ENCODE data around the gene TMCC1. TPM values are rescaled to one million over a fixed set of nuclear protein-coding genes. Genes with fewer than 3 reads are reported as not detected.
"Not testable (repeated sequence)": the region's sequence is repeated elsewhere in the genome, so short reads cannot be mapped to it uniquely, and the experiment has no call there.

Gene TMCC1
- total RNA-seq, 1 experiment from 2014 or later, result 11.1 TPM

GRCh38 chr3:129727707-129728106, 165.8 kb downstream of the TMCC1 start:
- peak; percentile 21 for DNase-seq (ENCODE audit: low spot score)

- peak; percentile 76 for DNase-seq (ENCODE audit: low spot score)
Observed at GRCh38 chr3:129723558-129724324, 169.8 kb downstream of the TMCC1 start.

DNA sequence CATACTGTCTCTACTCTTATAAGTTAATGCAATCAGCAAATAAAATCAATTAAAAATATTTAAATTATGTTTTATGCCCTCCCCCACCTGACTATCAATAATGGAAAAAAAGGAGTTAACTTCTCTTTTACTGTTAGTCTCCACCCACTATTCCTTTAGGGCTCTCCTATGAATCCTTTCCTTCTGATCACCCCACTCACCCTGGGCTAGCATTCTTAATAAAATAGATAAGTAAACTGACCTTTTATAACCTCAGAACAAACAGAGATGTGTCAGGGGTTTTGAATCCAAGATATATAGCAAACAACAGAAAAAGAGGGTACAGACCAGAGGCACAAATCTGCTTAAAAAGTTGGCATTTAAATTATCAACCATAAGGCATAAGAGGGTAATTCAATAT, 171.0 kb downstream of the TMCC1 start:
- no peak for DNase-seq (ENCODE audit: low spot score)

- DNase-seq (ENCODE audit: low spot score), result no peak
Observed at GRCh38 chr3:129718201-129718600, 175.3 kb downstream of the TMCC1 start.

GRCh38 chr3:129715854-129716253, 177.7 kb downstream of the TMCC1 start:
- no peak for DNase-seq (ENCODE audit: low spot score)

GRCh38 chr3:129708328-129708861, 185.1 kb downstream of the TMCC1 start:
- DNase-seq (ENCODE audit: low spot score), result no peak

DNA sequence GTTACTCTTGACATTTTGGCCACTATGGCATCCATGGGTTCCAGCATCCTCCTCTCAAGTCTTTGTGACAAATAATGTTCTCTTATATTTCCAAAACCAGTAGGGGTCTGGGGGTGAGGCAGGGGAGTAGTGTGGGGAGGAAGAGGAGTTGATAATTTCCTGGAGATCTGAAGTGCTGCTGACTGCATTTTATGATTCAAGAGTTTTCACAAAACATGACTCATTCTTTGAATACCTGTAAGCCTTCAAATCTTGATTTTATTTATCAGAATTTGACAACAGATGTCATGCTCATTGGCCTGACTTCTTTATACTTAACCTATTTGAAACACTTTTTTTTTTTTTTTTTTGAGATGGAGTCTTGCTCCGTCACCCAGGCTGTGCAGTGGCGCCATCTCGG, 188.2 kb downstream of the TMCC1 start:
- DNase-seq (ENCODE audit: low spot score), result no peak

- no peak for DNase-seq (ENCODE audit: low spot score)
Observed at GRCh38 chr3:129703913-129704312, 189.6 kb downstream of the TMCC1 start.

DNA sequence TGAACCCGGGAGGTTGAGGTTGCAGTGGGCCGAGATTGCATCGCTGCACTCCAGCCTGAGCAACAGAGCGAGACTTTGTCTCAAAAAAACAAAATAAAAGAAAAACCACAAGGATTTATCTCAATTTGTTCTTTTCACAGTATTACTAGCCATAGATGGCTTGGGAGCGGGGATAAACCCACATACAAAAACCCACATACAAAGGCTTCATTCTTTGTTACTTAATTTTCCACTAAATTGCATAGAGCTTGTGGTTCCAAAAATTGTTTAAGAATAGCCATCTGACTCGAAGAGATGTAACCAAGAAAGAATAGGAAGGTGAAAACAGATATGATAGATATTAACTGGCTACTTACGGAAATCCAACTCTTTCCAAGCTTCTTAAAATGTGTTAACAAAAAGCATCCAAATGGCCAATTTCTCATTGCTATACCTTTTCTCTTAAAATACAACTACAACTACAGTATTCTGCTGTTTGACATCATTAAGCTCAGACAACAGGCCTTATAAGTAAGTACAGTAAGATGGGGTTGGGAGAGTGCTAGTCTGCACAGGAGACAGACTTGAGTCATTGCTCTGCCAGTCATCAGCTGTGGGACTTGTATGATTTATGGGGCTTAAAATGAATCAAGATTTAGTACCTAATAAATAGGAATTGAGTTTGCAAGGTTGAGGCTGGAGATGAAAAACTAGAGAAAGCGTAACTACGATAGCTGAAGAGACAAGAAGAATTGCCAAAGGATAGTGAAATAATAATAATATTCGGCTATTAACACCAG, 190.4 kb downstream of the TMCC1 start:
- DNase-seq (ENCODE audit: low spot score), result no peak

- no peak for DNase-seq (ENCODE audit: low spot score)
Observed at GRCh38 chr3:129701161-129701560, 192.3 kb downstream of the TMCC1 start.

DNA sequence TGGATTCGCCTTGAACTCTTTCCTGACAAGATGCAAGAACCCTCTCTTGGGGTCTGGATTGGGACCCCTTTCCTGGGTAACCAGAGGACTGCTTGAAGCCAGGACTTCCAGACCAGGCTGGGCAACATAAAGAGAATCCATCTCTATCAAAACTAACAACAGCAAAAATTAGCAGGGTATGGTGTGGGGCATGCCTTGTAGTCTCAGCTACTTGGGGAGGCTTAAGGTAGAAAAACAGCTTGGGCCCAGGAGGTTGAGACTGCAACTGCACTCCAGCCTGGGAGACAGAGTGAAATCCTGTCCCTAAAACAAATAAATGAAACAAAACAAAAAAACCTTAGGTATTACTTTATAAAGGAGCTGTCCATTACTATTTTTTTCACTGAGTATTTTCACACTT, 193.9 kb downstream of the TMCC1 start:
- DNase-seq (ENCODE audit: low spot score), result no peak

GRCh38 chr3:129699199-129699598, 194.3 kb downstream of the TMCC1 start:
- no peak for DNase-seq (ENCODE audit: low spot score)

DNA sequence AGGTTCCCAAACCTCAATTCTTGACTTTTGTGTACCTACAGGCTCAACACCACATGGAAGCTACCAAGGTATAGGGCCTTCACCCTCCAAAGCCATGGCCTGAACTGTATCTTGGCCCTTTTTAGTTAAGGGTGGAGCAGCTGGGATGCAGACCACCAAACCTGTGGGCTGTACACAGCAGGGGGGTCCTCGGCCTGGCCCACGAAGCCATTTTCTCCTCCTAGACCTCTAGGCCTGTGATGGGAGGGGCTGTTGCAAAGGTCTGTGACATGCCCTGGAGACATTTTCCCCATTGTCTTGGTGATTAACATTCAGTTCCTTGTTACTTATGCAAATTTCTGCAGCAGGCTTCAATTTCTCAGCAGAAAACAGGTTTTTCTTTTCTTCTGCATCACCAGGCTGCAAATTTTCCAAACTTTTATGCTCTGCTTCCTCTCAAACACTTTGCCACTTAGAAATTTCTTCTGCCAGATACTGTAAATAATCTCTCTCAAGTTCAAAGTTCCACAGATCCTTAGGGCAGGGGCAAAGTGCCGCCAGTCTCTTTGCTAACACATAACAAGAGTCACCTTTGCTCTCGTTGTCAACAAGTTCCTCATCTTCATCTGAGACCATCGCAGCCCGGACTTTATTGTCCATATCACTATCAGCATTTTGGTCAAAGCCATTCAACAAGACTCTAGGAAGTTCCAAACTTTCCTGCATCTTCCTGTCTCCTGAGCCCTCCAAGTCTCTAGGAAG, 196.1 kb downstream of the TMCC1 start:
- no peak for DNase-seq (ENCODE audit: low spot score)

DNA sequence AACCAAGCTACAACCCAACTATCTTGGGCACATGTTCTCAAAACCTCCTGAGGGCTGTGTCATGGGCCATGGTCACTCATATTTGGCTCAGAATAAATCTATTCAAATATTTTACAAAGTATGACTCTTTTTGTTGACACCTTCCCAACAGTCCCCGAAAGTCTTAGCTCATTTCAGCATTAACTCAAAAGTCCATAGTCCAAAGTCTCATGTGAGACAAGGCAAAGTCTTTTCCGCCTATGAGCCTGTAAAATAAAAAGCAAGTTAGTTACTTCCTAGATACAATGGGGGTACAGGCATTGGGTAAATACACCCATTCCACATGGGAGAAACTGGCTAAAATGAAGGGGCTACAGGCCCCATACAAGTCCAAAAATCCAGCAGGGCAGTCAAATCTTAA, 197.1 kb downstream of the TMCC1 start:
- DNase-seq (ENCODE audit: low spot score), result not testable (repeated sequence)

- no peak for DNase-seq (ENCODE audit: low spot score)
Observed at GRCh38 chr3:129695230-129695629, 198.3 kb downstream of the TMCC1 start.

DNA sequence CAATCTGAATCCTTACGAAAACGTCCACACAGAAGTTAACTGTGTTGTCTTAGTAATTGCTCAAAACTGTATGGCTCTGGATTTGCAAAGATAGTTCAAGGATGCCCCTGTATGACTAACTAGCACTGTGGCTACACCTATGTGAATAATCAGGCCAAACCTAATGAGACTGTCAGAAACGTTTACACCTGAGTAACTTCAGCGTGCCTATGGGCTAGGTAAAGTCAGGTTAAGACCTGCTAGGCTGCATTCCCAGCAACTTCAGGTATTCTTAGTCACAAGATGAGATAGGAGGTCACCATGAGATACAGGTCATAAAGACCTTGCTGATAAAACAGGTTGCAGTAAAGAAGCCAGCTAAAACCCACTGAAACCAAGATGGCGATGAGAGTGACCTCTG, 199.3 kb downstream of the TMCC1 start:
- no peak for DNase-seq (ENCODE audit: low spot score)

DNA sequence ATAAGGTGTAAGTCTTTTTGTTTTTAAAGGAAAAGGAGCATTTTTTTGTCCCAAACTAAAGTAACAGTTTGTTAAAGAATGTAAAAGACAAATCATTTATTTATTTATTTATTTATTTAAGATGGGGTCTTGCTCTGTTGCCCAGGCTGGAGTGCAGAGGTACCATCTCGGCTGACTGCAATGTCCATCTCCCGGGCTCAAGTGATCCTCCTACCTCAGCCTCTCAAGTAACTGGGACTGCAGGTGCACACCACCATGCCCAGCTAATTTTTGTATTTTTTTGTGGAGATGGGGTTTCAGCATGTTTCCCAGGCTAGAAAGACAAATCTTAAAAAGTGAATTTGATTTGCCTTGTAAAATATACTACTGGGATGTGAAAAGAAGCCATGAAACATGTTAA, 200.8 kb downstream of the TMCC1 start:
- no peak for DNase-seq (ENCODE audit: low spot score)

DNA sequence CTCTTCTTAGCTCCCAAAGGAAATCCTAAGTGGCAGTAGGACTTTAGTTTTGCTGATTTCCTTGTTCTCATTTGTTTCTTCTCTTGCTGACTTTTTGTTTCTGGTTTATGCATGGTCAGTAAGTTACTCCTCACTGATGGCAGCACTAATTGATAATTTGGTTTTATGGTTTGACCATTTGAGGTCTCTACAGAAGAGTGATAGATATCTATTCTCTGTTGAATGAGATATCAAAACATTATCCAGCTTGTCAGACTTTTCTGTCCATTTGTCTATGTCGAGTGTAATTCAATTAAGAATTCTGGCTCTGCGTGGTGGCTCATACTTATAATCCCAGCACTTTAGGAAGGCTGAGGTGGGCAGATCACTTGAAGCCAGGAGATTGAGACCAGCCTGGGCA, 202.5 kb downstream of the TMCC1 start:
- no peak for DNase-seq (ENCODE audit: low spot score)

GRCh38 chr3:129690406-129690805, 203.1 kb downstream of the TMCC1 start:
- peak; percentile 63 for DNase-seq (ENCODE audit: low spot score)

DNA sequence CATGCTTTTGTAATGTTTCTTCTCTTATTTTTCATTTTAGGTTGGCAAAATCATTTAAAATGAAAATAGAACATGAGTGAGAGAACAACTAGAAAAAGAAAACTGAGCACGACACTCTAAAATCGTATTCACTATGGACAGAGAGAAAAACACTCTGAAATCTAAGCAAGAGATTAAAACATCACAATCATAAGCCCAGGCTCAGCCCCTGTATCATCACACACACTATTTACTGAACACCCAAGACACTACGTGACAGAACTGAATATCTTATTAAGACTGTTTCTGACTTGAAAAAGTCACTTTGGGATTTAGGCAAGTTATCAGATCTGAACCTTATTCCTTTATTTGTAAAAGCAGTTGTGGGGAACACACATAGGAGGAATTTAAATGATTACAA, 204.5 kb downstream of the TMCC1 start:
- no peak for DNase-seq (ENCODE audit: low spot score)

DNA sequence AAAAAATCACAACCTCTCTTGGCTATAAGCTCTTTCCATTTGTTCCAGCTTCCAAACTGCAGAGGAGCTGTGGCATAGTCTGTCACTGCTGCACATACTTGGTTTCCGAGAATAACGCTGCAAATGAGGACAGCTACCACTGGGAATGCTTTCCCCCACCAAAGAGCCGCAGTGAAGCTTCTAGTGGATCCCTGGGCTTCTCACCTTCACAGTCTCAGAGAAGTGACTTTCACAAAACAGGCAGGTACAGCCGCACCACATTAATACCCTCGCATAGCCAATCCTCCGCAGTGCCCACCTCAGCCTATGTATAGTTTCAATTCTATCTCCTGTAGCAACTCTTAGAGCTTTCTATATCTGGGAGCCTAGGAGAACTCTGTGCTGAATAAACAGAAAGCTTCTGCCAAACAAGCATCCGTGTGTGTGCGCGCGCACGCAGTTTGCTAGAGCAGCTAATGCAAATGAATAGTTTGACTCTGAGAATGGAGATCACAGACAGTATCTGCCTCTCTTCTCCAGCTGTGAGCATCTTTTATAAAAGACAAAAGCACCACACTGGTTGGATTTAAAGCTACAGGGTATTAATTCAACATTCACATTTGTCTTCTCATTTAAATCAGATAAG, 205.1 kb downstream of the TMCC1 start:
- no peak for DNase-seq (ENCODE audit: low spot score)

- DNase-seq (ENCODE audit: low spot score), result no peak
Observed at GRCh38 chr3:129687586-129688125, 205.9 kb downstream of the TMCC1 start.
